DLD1 (cell line): ENCODE measurements around the gene EFNA1.
"Not testable (repeated sequence)": the region's sequence is repeated elsewhere in the genome, so short reads cannot be mapped to it uniquely, and the experiment has no call there.

Experiments used
- in situ Hi-C: cut with HindIII; loops from 2 replicates; pipeline ENCODE4 v1.10.0; 2017; ENCODE audit warnings: low sequenced_read_pairs

Gene EFNA1

DNA sequence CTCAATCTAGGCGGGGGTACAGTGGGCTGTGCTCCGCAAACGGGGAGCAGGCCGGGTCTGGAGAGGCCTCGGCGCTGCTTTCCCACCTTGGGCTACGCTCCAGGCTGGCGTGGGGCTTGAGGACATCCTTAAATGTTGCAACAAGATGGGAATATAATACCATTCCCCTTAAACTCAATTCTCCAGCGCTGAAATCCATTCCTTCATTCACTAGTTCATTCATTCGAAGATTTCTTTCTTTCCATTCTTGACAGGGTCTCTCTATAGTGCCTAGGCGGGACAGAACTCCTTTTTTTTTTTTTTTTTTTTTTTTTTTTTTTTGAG, 12.9 kb downstream of the EFNA1 start:
- in situ Hi-C loops: no loop called here

DNA sequence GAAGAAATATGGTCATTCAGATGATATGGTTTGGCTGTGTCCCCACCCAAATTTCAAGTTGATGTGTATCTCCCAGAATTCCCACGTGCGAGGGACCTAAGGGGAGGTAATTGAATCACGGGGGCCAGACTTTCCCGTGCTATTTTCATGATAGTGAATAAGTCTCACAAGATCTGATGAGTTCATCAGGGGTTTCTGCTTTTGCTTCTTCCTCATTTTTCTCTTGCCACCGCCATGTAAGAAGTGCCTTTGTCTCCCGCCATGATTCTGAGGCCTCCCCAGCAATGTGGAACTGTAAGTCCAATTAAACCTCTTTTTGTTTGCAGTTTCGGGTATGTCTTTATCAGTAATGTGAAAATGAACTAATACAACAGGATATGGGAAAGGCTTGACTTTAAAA, 14.1 kb downstream of the EFNA1 start:
- in situ Hi-C loops: no loop called here

GRCh38 chr1:155145491-155145890, 17.8 kb downstream of the EFNA1 start:
- in situ Hi-C loops: no loop called here

DNA sequence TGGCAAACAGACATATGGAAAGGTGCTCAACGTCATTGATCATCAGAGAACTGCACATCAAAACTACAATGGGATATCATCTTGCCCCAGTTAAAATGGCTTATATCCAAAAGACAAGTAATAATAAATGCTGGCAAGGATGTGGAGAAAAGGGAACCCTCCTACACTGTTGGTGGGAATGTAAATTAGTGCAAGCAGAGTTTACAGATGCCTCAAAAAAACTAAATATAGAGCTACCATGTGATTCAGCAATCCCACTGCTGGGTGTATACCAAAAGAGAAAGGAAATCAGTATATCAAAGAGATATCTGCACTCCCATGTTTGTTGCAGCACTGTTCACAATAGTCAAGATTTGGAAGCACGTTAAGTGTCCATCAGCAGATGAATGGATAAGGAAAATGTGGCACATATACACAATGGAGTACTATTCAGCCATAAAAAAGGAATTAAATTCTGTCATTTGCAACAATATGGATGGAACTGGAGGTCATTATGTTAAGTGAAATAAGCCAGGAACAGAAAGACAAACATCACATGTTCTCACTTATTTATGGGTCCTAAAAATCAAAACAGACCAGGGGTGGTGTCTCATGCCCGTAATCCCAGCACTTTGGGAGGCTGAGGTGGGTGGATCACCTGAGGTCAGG, 28.4 kb downstream of the EFNA1 start:
- in situ Hi-C loops: not testable (repeated sequence)

DNA sequence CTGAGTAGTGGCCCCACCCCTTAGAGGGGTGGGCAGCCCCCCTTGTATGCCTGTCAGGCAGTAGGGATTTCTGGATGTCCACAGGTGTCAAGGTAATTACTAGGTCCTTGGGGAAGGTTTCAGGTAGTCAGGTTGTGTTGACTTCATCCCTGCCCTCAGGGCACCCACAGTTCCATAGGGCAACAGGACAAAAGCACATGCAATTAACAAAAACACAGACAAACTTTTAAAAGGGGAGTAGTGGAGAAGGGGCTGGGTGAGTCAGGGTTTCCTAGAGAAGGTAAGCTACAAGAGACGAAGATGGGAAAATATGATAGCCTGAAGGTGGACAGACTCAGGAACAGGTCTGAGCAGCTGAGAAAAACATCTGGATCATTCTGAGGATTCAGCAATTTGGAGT, 31.3 kb downstream of the EFNA1 start:
- in situ Hi-C loops: no loop called here

DNA sequence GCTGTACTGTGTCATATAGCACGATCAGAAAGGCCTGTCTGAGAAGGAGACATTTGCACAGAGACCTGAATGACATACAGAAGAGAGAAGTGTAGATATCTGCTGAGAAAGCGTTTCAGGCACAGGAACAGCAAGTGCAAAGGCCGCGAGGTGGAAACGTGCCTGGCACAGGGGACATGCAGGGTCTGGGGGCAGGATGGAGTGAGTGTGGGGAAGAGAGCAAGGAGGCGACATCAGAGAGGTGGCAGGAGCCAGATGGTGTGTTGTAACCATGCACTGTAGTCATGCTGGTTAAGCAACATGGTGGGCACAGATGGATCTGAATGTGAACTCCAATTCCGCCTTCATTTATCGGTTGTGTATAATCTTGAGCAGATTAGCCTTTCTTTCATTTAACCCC, 32.5 kb downstream of the EFNA1 start:
- in situ Hi-C loops: no loop called here

- in situ Hi-C loops: not testable (repeated sequence)
These were observed 35.0 kb downstream of the EFNA1 start for GRCh38 chr1:155162631-155163030.

DNA sequence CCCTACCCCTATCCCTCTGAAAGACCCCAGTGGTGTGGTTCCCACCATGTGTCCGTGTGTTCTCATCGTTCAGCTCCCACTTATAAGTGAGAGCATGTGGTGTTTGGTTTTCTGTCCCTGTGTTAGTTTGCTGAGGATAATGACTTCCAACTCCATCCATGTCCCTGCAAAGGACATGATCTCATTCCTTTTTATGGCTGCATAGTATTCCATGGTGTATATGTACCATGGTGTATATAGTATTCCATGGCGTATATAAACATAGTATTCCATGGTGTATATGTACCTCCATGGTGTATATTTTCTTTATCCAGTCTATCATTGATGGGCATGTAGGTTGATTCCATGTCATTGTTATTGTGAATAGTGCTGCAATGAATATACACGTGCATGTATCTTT, 36.1 kb downstream of the EFNA1 start:
- in situ Hi-C loops: not testable (repeated sequence)

DNA sequence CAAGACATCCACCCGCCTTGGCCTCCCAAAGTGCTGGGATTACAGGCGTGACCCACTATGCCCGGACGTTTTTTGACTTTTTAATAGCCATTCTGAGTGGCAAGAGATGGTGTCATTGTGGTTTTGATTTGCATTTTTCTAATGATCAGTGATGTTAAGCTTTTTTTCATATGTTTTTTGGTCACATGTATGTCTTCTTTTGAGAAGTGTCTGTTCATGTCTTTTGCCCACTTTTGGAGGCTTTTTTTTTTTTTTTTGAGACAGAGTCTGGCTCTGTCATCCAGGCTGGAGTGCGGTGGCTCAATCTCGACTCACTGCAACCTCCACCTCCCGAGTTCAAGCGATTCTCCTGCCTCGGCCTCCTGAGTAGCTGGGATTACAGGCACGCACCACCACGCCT, 36.9 kb downstream of the EFNA1 start:
- in situ Hi-C loops: not testable (repeated sequence)

DNA sequence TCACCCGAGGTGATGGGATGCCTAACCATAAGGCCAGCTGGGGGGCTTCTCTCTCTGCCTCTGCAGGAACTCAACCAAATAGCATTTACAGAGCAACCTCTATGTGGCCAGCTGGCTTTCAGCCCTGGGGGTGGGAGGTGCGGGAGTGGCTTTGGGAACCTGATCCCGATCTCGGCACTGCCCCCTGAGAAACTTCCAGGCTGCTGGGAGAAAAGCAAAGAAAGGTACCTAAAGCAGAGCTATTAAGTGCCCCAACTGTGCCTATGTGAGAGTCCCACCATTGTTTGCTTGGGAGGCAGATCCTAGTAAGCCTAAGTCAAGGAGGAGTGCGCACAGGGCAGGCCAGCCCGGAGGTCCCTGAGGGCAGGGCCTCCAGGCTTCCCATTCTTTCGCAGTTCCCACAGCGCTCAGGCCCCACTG, 38.4 kb downstream of the EFNA1 start:
- in situ Hi-C loops: no loop called here

DNA sequence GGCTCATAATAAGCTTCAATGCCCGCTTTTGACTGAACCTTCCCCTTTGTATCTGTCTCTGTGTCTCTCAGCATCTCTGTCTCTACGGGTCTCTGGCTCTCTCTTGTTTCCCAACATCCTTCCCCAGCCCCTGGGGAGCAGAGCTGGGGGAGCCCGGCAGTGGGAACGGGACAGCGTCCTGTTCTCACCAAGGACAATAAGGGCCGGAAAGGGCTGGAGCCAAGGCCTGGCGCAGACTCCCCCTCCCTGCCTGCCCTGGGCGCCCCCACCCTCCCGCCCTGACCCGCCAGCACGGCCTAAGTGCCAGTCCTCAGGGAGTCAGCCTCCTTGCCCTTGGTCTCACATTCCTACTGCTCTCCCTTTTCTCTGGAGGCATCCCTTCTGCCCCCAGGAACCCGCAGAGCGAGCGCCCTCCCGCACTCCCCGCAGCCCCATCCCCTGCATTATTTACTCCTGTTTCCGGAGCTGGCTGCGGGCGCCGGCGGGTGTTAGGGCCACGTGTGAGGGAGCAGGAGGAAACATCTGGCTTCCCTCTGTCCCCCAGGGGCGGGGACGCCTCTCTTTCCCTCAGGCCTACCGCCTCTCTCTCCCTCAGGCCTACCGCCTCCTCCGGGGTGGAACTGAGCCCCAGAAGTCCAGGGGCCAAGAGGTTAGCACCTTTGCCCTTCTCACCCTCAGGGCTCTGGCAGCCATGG, 38.9 kb downstream of the EFNA1 start:
- in situ Hi-C loops: no loop called here

DNA sequence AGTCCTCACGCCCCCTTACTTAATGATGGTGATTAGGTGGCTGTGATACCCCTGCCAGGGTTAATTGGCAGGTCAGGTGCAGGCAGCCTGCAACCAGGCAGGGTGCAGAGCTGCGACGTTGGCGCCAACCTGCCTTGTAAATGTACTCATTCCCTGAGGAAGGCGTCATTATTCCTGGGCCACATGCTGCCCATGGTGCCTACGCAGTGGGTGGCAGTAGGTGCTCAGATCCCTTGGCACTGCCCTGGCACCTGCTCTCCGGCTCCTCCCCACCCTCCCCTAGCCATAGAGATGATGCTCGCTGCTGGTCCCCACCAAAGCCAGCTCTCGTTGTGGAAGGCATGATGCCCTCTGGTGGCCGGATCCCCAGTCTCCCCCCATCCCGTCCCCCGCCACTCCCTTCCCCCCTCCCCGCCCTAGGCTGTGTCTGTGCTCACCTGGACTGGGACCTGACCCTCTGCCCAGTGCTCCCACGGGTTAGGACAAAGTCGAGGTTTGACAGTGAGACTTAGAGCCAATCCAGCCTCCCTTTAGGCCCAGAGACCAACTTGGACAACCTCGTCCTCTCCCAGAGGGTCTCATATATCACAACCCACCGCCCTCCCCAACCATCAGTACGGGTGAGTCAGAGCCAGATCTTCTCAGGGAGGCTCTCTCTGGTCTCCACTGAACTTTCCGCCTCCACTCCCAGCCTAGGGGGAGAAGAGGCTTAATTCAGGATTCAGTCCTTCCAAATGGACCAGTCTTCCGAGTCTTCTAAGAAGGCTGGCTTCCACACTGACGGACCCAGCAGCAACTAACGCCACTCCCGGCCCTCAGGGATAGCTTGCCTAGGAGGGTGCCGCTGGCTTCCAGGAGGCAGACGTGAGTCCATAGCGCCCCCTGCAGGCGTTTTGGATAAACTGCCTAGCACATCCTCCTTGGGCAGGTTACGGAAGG, 39.8 kb downstream of the EFNA1 start:
- in situ Hi-C loops: no loop called here

DNA sequence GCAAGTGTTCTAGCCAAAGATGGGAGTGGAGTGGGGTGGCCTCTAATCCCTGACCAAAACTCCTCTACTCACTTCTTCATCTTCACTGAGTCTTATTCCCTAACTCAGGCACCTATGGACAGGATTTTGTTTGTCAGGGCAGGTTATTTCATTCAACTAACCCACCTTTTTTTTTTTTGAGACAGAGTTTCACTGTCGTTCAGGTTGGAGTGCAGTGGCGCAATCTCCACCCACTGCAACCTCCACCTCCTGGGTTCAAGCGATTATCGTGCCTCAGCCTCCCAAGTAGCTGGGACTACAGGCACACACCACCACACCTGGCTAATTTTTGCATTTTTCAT, 40.4 kb downstream of the EFNA1 start:
- in situ Hi-C loops: not testable (repeated sequence)

DNA sequence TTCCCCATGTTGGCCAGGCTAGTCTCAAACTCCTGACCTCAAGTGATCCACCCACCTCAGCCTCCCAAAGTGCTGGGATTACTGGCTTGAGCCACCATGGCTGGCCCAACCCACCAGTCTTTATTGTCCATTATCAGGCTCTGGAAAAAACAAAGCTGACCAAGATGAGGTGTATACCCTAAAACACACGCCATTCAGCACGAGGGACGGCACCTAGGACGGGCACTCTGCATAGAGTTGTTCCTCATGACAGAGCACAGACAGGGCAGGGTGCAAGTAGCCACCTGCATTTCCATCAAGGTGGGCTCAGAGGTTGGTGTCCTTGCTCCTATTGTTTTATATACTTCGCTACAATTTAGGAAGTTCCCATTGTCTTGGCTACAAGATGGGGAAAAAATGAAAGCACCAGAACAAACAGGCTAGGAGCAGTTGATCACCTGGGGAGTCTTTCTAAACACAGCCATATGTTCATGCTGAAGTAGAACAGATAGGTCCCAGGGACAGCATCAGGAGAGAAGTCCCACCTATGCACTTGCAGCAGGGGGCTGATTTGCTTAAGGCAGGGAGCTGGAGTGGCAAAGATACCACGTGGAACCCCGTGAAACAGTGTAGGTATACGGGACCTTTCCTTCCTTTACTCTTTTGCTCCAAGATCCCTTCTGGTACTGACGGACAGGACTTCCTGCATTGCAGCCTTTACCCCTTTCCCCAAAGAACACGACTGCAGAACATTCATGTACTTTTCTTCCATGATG, 41.0 kb downstream of the EFNA1 start:
- in situ Hi-C loops: no loop called here

DNA sequence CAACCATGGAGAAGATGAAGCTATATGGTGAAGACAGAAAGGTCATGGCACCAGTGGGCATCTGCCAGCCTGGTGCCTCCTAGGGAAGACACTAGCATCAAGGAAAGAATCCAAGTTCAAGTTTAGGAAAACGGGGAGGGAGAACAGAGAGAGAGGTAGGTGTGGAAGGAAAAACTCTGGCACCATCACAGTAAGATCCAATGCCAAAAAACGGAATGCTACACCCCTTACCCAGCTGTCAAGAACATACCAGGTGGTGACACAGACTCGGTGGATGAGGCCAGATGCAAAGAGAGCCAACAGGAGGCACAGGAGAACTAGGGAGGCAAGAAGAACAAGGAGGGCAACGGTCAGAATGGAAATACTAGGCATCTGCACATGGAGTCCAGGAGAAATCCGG, 41.9 kb downstream of the EFNA1 start:
- in situ Hi-C loops: no loop called here

- in situ Hi-C loops: no loop called here
These were observed 42.6 kb downstream of the EFNA1 start for GRCh38 chr1:155170101-155170785.

GRCh38 chr1:155170806-155171205, 43.1 kb downstream of the EFNA1 start:
- in situ Hi-C loops: no loop called here

GRCh38 chr1:155171836-155172731, 44.4 kb downstream of the EFNA1 start:
- in situ Hi-C loops: no loop called here

DNA sequence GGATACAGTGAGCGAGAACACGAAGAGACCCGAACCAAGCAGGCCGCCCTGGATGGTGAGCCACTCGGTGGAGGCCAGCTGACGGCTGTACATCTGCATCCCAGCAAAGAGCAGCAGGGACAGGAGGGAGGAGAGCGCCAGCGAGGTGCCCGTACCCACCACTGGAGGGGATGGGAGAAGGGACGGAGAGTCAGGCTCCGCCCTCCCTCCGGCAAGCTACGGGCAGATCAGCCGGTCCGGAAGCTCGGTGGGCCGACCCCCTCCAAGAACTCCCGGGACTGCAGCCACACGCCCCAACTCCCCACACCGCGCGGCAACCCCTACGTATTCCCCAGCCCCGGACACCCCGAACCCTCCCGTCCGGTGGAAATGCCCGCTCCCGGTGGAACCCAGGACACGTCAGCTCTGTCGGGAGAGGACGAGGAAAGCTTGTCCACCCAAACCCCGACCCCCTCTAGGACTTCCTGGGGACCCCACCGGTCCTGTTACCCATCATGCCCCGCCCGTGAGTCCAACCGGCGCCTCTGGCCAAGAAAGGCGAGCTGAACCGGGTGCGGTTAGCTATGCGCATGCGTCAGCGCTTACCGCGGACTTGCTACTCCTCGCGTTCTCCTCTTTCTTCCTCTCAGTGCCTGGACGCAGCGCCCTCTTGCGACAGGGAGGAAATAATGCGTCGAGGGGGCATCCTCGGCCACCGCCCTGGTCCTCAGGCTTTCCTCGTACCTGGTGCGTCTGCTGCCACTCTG, 45.2 kb downstream of the EFNA1 start, which contains the start of gene KRTCAP2:
Gene KRTCAP2, minus strand, starts transcription at position 573 of the 746 bp plus-strand sequence. Its CDS starts 80 bp downstream, at position 493.
- in situ Hi-C loops: no loop called here
